Activated effector memory CD4-positive, alpha-beta T cell treated with Interleukin-2 at 50 U/mL for 16 hours (primary cell): ENCODE measurements around the gene PDE4B.

ENCODE experiments used
- DNase-seq: peaks from one replicate; pipeline ENCODE4 v3.0.0-alpha.2; 2020

Gene PDE4B

DNA sequence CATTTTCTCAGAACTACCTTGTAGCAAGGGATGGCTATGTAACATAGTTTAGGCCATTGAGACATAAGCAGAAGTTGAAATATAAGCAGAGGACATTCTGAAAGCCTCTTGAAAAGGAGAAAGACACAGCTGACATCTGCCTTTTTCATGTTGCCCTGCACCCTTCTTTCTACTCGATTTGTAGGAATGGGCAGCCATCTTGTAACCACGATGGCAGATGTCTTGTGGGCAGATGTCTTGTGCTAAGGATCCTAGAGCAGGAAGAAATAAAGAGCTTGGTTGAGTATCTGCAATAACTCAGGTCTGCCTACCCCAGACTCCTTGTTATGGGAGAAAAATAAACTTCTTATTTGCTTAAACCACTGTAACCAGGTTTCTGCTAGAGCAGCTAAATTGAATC, 351.0 kb downstream of the PDE4B start:
- no peak for DNase-seq

DNA sequence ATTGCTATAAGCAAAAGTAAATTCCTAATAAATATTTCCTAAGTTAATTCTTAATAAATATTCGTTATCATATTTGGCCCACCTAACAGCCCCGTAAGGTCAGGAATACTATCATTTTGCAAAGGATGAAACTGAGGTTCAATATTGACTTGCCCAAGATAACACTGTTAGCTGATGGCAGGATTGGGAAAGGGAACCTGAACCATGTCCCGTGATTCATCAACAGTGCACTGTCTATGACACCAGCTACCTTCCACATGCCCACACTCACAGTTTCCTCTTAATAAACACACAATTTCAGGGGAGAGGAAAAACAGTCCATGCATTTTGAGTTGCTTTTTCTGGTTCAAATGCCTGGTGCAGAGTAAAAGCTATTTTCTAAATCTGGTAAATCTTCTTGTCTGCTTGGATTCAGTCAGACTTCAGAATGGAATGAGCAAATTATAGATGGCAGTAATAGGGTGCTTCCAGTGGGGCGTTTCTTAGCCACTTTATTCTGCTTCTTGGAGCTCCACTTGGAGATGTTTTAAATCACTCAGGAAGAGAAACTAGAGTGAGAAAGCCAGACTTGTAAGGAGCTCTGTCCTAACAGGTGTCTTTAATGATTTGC, 354.6 kb downstream of the PDE4B start:
- no peak for DNase-seq

DNA sequence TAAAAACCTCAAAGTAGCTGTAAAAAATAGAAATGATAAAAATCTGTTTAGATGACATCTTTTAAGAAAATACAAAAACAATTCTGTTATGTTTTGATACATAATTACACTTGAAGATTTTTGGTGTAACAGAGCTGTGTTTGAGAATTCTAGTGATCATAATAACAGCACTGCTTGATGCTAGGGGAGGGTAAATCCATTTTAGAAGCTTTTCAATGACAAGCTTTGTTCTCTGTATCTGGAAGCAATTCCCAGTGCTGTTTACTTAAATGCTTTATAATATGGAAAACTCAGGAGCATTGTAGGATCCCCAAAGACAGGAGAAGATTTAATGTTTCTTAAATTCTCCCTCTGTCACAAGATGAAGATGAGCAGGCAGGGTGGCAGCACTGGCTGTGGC, 359.3 kb downstream of the PDE4B start:
- DNase-seq = no peak

DNA sequence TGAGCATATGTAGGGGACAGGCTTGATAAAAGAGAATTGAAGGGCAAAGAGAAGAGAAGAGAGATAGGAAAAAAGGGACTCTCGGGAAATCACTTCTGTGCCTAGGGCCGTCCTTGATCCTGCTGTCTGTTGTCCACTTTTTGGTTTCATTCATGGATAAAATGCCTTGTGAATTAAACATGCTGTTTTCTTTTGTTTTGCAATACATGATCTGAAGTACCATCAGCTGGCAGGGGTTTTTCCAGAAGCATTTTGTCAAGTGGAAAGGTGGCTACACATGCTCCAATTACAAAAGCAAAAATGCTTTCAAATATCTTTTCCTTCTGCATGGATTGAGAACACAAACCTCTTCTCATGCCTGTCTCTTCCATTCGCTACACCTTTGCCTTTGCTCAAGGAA, 361.7 kb downstream of the PDE4B start:
- no peak for DNase-seq

DNA sequence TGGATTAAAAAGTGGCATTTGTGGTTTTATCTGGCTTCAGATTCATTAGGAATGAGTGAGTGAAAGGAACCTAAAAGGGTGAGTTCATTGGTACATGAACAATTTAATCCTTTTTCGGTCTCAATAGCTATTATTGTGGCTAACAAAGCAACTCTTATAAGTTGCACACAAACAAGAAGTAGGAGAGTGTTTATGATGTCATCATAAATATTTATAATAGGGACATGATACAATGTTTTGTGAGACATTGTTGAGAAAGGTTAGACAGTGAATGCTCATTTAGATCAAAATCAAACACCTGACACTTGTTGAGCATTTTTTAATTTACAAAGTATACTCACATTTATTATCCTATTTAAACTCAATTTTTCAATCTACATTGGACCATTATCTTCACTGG, 363.4 kb downstream of the PDE4B start:
- no peak for DNase-seq

DNA sequence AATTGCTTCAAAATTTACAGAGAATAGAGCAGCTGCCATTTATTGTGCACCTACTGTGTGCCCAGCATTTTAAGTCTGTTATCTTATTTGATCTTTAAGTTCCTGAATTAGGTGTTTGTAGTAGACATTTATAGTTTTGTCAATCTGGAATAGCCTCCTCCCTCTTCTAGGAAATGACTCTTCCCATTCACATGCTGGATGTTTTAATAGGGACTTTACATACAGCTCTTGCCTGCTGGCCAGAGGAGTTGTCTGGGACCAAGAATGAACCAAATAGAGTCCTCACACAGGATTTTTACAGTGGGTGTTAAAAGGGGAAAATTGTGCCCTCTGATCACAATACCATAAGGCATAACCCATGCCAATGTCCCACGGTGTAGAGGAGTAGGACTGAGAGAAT, 367.1 kb downstream of the PDE4B start:
- DNase-seq = no peak

DNA sequence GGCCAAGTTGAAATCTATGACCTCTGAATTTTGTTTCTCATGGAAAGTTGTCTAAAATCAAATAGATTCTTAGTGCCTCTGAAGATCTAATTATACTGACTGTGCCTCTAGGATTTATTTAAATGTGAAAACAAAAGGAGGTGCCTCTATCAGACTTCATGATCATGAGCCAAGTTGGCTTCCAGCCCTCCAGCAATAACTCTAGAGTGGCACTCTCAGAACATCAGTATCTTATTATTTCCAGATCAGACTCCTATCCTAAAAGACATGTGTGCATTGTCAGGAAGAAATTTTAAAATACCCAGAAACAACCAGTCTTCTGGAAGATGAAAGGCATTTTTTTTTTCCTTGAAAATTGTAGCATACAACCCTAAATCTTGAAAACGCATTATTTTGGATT, 368.0 kb downstream of the PDE4B start:
- DNase-seq = no peak

DNA sequence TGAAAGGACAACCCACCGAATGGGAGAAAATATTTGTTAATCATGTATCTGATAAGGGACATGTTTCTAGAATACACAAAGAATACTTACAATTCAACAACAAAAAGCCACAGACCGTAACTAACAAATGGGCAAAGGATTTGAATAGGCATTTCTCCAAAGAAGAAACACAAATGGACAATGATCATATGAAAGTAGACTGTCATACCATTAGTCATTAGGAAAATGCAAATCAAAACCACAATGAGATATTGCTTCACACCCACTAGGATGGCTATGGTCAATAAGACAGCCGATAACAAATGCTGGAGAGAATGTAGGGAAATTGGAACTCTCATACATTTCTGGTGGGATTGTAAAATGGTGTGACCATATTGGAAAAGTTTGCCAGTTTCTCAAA, 374.1 kb downstream of the PDE4B start:
- DNase-seq = no peak

DNA sequence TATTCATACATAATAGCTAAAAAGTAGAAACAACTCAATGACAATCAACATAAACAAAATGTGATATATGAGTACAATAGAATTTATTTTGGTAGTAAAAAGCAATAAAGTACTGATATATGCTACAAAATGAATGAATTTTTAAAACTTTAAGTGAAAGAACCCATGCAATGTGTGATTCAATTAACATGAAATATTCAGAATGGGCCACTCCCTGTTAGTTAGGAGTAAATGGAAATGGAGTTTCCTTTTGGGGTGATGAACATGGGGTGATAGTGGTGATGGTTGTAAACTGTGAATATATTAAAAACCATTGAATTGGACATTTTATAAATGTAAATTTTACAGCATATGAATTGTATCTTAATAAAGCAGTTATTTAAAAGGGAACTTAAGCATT, 374.6 kb downstream of the PDE4B start:
- no peak for DNase-seq

DNA sequence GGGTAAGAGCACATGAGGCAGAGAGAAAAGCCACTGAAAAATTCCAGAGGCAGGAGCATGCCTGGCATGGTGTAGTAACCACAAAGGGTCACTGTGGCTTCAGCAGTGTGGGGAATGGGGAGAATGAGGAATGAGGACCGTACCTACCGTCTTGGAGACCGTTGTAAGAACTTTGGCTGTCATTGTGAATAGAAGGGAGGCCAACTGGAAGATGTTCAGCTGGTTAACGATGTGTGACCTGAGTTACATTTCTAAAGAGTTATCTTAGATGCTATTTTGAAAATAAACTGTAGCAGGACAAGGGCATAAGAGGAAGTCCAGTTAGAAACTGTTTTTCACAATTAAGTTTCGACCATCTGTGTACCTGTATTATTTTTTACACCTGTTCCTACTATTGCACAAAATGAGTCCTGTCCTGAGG, 375.8 kb downstream of the PDE4B start:
- no peak for DNase-seq

DNA sequence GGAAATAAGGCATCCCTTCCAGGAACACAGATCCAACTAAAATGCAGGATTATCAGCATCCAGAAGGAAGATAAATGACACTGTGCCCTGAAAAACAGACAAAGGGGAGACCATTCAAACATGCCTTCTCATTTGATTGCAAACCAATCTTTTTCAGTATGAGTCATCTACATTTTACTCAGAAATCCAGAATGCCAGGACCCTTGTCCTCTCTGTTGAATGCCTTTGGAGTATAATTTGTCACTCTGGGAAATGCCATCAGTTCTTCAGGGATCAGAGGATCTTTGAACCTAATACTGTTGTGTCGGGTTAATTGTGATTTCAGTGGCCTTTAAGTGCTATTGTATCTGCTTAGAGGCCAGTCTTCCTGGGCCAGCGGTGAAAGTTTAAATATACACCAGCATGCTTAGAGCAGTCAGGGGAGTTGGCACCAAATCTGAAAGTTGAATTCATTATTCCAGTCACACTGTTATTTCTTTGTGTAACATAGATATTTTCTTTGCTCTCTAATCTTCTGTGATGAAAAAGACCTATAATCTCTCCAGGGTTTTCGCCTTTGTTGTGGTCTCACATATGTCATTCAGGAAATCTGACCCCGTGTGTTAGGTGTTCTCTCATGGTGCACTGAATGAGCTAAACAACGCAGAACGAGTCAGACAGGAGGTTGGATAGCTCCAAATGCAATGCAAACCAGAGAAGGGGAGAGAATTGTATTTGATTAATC, 376.4 kb downstream of the PDE4B start:
- no peak for DNase-seq

DNA sequence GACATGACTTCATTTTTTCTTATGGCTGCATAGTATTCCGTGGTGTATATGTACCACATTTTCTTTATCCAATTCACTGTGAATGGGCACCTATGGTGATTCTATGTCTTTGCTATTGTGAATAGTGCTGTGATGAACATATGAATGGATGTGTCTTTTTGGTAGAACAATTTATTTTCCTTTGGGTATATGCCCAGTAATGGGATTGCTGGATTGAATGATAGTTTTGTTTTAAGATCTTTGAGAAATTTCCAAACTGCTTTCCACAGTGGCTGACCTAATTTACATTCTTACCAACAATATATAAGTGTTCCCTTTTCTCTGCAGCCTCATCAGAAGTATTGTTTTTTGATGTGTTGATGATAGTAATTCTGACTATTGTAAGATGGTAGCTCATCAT, 379.6 kb downstream of the PDE4B start:
- DNase-seq = no peak

DNA sequence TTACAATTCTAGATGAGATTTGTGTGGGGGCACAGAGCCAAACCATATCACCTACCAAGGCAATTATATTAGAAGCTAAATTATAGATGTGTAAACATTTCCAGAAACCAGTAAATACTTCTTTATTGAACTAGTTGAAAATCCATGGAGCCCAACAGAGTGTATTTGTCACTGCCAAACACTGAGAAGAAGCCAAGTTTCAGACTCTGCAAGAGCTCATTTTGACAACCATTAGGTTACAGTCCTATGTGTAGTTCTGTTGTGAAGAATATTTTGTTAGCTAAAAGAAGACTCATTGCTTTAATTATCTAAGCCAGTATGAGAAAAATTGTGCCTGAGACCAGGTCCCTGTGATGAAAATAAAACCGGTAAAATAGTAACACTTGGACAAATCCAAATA, 382.4 kb downstream of the PDE4B start:
- DNase-seq = no peak

DNA sequence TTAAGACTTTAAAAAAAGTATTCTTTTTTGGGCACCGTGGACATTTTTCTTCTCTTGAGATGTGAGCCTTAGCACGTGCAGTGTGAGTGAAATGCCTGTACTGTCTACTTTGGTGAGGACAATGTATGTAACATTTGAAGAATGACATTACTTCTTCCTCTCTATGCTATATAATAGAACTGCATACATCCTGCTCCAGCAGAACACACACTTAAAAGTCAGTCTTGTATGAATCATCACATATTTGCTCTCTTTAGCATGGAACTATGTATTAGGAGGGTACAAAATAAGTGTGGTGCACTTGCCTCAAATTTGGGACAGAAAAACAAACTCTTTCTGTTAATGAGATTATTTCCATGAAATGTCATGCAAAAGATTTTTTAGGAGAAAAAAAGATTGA, 382.9 kb downstream of the PDE4B start:
- no peak for DNase-seq

DNA sequence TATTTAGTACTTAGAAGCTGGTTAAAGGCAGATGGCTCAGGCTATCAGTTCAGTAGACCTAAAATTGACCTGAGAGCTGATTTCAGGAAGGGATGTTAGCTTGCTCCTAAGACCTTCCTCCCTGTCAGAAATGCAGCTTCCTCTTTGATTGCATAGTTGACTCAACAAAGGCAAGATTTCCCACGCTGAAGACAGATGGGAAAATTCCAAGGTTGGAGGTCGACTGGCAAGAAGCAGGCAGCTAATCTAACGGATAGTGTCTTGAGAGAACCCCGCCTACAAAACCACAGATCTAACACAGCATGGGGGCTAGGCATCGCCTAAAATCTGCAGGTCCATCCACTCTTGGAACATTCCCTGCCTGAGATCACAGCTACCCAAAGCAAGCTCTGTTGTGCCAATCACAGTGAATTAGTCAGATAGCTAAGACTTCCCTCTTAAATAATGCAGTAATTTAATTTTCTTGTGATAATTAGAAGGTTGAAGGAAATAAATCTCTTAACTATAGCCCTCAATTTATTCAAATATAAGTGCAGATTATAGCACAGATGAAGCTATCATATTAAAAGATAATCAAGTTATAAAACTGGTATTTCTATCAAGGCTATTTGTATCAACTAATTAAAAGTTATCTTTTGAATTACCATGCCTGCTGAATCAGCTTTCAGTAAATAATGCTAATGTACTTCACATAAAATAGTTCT, 383.5 kb downstream of the PDE4B start:
- DNase-seq = no peak

DNA sequence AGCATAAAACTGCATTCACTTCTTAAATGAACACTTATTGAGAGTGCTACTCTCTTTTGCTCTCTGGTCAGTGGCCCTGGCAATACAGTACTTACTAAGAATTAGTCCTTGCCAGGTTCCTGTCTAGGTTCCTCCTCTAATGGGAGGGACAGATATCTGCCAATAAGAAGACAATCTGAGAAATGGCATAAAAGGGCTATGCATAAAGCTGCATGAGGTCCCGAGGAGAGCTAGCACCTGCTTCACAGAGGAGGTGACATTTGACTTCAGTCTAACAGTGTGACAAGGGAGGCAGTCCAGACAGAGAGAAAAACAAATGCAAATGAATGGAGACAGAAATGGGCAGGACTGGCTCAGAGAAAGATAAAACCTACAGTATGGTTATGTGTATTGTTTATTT, 384.1 kb downstream of the PDE4B start:
- DNase-seq = no peak

DNA sequence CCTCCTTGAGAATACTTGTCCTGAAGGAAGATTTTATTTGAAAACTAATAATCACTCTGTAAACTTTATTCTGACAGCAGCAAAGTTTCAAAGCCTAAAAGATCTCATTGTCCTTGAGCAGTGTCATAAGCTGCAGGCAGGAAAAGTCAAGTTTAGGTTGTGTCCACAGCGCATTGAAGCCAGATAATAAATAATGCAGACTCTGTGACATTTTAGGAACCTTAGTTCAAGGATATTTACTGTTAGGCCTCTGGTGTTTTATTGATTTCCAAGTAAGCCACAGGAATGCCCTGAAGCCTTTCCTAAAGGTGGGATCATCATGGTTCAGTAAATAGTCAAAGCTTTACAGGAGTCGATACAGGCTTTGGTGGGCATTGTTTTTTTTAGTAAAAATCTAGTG, 384.8 kb downstream of the PDE4B start:
- DNase-seq = no peak

DNA sequence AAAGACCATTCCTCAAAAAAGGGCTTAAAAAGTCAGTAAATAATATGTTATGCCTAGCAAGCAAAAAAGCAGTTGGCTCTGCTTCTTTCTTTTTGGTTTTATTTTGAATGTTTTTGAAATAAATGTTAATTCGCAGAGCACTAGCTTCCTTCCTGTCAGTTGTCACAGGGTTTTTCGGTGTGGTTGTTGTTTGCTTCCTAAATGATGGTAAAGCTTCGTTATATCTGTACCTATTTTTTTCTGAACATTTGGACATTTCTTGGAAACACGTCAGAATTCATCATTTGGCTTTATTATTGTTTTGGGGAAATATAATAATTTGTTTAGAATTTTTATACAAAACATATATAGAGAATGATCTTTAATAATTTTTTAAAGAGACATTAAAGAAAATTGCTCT, 389.3 kb downstream of the PDE4B start:
- DNase-seq = no peak

DNA sequence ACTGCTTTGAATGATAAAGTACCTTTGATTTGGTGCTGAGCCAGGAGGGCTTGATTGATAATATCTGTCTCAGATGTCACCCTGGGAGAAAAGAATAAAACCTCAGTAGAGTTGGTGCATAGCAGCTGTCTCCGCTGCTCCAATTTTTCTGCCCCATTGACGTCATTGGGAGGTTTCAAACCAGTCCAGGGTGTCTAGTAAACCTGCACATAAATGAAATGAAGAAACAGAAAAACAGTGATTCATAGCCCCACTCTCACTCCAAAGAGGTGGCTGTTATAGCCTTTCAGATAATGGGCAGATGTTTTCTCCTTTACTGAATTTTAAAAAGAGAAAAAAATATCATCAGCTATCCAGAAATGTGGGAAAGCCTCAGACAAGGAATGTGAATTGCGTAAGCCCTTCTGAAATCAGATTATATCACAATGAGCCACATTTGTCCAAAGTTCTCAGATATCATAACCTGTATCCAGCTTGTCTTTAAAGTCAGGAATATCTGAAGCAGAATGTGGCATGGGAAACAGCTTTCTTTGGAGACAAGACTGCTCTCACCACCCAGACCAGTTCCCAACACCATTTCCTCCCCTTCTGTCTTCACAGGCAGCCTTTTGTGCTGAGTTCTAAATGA, 390.0 kb downstream of the PDE4B start:
- DNase-seq = peak; percentile 3

DNA sequence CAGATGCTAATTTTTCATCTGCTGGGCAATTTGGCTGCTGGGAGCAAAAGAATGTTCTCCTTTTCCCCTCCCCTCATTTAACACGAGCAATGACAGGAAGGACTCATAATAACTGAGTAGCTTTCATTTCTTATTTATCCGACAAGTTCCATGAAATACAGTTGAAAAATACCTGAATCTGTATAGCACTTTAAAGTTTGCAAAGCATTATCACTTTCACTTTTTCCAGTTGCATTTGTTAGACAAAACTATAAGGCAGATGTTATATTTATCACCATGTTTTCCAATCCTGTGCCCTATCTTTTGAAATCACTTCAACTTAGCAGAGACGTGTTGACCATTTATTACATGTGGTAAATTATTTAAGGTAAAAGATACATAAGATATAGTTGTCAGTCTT, 390.7 kb downstream of the PDE4B start:
- DNase-seq = no peak

DNA sequence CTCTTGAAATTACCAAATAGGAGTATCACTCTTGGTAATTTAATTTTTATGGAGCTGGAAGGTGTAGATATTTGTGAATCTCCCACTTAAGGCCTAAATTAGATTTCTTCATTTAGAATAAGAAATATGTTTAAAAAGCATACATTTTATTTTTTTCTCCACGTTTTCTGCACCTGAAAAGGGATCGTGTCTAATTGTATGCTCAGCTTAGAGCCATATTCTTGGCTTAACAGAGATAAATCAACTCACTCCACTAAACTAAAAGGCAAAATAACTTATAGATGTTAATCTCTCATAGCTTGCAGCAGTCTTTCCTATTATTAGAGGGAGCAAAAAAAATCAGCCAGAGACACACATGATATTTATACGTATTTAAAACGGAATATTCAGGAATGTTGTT, 404.4 kb downstream of the PDE4B start:
- DNase-seq = no peak

DNA sequence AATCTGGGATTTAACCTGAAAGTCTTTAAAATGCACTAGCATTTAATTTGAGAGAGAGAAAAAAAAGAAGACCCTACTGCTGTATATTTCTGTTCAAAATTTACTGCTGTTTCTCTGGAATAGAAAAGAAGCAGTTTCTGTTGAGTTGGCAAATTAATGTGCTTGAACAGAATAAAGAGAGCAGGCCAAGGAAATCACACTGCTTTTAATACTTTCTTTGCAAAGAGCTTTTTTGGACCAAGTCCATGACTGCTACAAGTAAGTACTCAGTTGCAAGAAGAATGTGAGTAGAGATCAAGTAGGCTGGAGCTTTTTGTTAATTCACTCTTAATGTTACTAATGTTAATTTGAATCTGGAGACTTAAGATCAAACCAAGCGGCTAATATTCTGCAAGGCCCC, 405.1 kb downstream of the PDE4B start:
- DNase-seq = no peak

DNA sequence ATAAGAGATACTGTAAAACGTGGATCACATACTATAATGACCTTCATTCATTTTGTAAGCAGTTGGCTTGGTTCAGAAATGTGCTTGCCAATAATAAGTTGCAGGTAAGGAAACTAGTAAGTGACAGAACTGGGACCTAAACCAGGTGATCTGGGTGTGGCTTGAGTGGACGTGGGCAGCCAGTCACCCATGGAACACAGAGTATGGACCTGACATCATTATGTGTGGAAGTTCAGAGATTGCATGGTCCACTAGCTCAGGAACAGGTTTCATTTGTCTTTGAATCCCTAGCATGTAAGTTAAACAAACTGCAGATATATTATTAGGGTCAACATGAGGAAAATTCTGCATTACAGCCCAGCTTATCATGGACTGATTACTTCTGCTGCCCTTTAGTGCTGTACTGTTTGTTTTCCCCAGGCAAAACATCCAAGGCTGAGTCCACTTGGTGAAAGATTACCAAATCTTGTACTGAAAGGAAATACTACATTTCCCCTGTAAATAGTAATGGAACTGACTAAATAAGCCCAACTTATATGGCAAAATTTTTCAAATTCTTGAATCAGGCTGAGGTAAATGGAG, 414.0 kb downstream of the PDE4B start:
- DNase-seq = no peak

DNA sequence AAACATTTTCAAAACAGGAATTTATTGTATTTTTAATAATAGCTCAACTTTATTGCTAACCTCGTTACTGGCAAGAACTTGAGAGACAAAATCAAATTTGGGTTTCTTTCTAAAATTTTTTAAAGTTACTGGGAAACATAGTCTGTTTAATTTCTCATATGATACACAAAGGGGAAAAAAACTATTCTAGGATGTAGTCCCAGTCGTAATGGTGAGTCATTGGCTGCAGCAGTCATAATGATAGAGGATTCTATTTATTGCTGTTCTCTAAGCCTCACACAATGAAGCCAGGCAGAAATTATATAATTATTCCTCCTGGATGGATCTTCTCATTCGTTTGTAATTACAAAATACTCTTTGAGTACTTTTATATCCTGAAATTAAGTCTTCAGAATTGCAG, 414.8 kb downstream of the PDE4B start:
- DNase-seq = no peak
